ENCODE results near the gene LMCD1. TPM values are rescaled to one million over a fixed set of nuclear protein-coding genes. Genes with fewer than 3 reads are reported as not detected.

The LMCD1 gene
- total RNA-seq, 1 donor from 2014 or later = 174 TPM

GRCh38 chr3:8574670-8575322, 73.2 kb downstream of the LMCD1 start:
- Histone ChIP-seq H3K4me3 (no peak overlapping the region), H3K4me1 (peaks cover 38% of the 10 kb centered on the region), H3K27ac (peak overlapping the region; percentile 47), H3K9me3 (no peaks in the 10 kb centered on the region), H3K36me3 (peaks cover 14% of the 10 kb centered on the region), H3K27me3 (no peaks in the 10 kb centered on the region)
- intact Hi-C loops (cut with DNase I) = no loop called here
- no peak for TF ChIP-seq CTCF (IDR thresholded peaks at IDR 0.05)
- ATAC-seq = no peak
- DNase-seq = no peak

GRCh38 chr3:8575364-8576104, 73.9 kb downstream of the LMCD1 start:
- Histone ChIP-seq H3K36me3 (peaks cover 7% of the 10 kb centered on the region), H3K4me1 (peaks cover 38% of the 10 kb centered on the region), H3K27ac (peak overlapping the region; percentile 47), H3K27me3 (no peaks in the 10 kb centered on the region), H3K9me3 (no peaks in the 10 kb centered on the region), H3K4me3 (no peak overlapping the region)
- no peak for TF ChIP-seq CTCF (IDR thresholded peaks at IDR 0.05)
- intact Hi-C loops (cut with DNase I) = no loop called here
- ATAC-seq (no peak), DNase-seq (no peak)

- DNase-seq = no peak
- peaks cover 4% of the 10 kb centered on the region for H3K36me3 ChIP-seq
- ATAC-seq = no peak
- no peaks in the 10 kb centered on the region for H3K9me3 ChIP-seq
- intact Hi-C loops (cut with DNase I) = no loop called here
- H3K27me3 ChIP-seq = no peaks in the 10 kb centered on the region
- no peak overlapping the region for H3K4me3 ChIP-seq
- H3K4me1 ChIP-seq = peaks cover 38% of the 10 kb centered on the region
- peak overlapping the region; percentile 11 for H3K27ac ChIP-seq
- TF ChIP-seq CTCF (IDR thresholded peaks at IDR 0.05) = no peak
Measured at GRCh38 chr3:8576436-8576835, 74.8 kb downstream of the LMCD1 start.

GRCh38 chr3:8576841-8577571, 75.4 kb downstream of the LMCD1 start:
- Histone ChIP-seq H3K4me3 (no peak overlapping the region), H3K9me3 (no peaks in the 10 kb centered on the region), H3K4me1 (peaks cover 34% of the 10 kb centered on the region), H3K36me3 (peaks cover 4% of the 10 kb centered on the region), H3K27ac (peak overlapping the region; percentile 11), H3K27me3 (no peaks in the 10 kb centered on the region)
- DNase-seq (no peak), ATAC-seq (peak; percentile 19)
- no peak for TF ChIP-seq CTCF (IDR thresholded peaks at IDR 0.05)
- intact Hi-C loops (cut with DNase I) = no loop called here

- TF ChIP-seq CTCF (IDR thresholded peaks at IDR 0.05) = no peak
Measured at GRCh38 chr3:8578282-8578681, 76.7 kb downstream of the LMCD1 start.

More at GRCh38 chr3:8578282-8578681, 76.7 kb downstream of the LMCD1 start:
- no peaks in the 10 kb centered on the region for H3K9me3 ChIP-seq
- peaks cover 23% of the 10 kb centered on the region for H3K4me1 ChIP-seq
- H3K27ac ChIP-seq = no peak overlapping the region
- H3K27me3 ChIP-seq = no peaks in the 10 kb centered on the region
- no peak for ATAC-seq
- H3K4me3 ChIP-seq = no peak overlapping the region
- H3K36me3 ChIP-seq = peaks cover 4% of the 10 kb centered on the region
- no peak for DNase-seq
- intact Hi-C loops (cut with DNase I) = no loop called here

Measured in upper lobe of right lung (tissue), 1 donor.